NOMO-1 (cell line): ENCODE results near the gene EBF4.
A peak's percentile ranks its signal among the peaks of the same experiment; 100 is the strongest.
"Not testable (repeated sequence)": the region's sequence is repeated elsewhere in the genome, so short reads cannot be mapped to it uniquely, and the experiment has no call there.

ENCODE experiments used
- DNase-seq, 2 experiments: peaks; one replicate each; lab custom pipeline; 2025; ENCODE audit not compliant: unreplicated experiment in 2 of 2; lab: John Stamatoyannopoulos, UW

EBF4 gene

GRCh38 chr20:2671977-2672376 is 20.6 kb upstream of the EBF4 start:
- DNase-seq = no peak

GRCh38 chr20:2672446-2672845 is 20.1 kb upstream of the EBF4 start:
- no peak for DNase-seq

- no peak for DNase-seq
Measured at GRCh38 chr20:2673453-2673852, 19.1 kb upstream of the EBF4 start.

GRCh38 chr20:2680046-2680445 is 12.5 kb upstream of the EBF4 start:
- peak in 1 of 2 experiments; percentile 16 for DNase-seq

- not testable (repeated sequence) for DNase-seq
Measured at GRCh38 chr20:2682040-2682439, 10.5 kb upstream of the EBF4 start.

- peak; percentile 76 to 87 for DNase-seq
Measured at GRCh38 chr20:2684817-2685216, 7.8 kb upstream of the EBF4 start.

- no peak for DNase-seq
Measured at GRCh38 chr20:2687514-2687913, 5.1 kb upstream of the EBF4 start.

GRCh38 chr20:2688041-2688591 is 4.5 kb upstream of the EBF4 start:
- peak; percentile 80 to 85 for DNase-seq

GRCh38 chr20:2690213-2690612 is 2.4 kb upstream of the EBF4 start:
- no peak for DNase-seq

- no peak for DNase-seq
Measured at GRCh38 chr20:2690718-2691117, 1.9 kb upstream of the EBF4 start.

GRCh38 chr20:2691127-2691526 is 1.5 kb upstream of the EBF4 start:
- DNase-seq = no peak

- DNase-seq = no peak
Measured at GRCh38 chr20:2691663-2692035, 931 bp upstream of the EBF4 start.

GRCh38 chr20:2692886-2693285 is 306 bp downstream of the EBF4 start:
- DNase-seq = no peak

GRCh38 chr20:2693286-2694007 is 867 bp downstream of the EBF4 start:
- DNase-seq = no peak

GRCh38 chr20:2694008-2694471 is 1.5 kb downstream of the EBF4 start:
- no peak for DNase-seq

- DNase-seq = no peak
Measured at GRCh38 chr20:2694519-2694918, 1.9 kb downstream of the EBF4 start.

GRCh38 chr20:2695206-2695983 is 2.8 kb downstream of the EBF4 start:
- DNase-seq = no peak

- DNase-seq = not testable (repeated sequence)
Measured at GRCh38 chr20:2695984-2696525, 3.5 kb downstream of the EBF4 start.

GRCh38 chr20:2696646-2697045 is 4.1 kb downstream of the EBF4 start:
- no peak for DNase-seq

GRCh38 chr20:2697768-2698167 is 5.2 kb downstream of the EBF4 start:
- no peak for DNase-seq

- DNase-seq = no peak
Measured at GRCh38 chr20:2698186-2698817, 5.7 kb downstream of the EBF4 start.
